ENCODE measurements around the gene NPAS3.

Gene NPAS3

GRCh38 chr14:33492491-33492890 lies 553.8 kb downstream of the NPAS3 start:
- DNase-seq = no peak

- DNase-seq = no peak
Observed at GRCh38 chr14:33493266-33493665, 554.6 kb downstream of the NPAS3 start.

GRCh38 chr14:33493990-33494389 lies 555.3 kb downstream of the NPAS3 start:
- no peak for DNase-seq

GRCh38 chr14:33499687-33500086 lies 561.0 kb downstream of the NPAS3 start:
- DNase-seq = no peak

GRCh38 chr14:33504246-33505099 lies 565.8 kb downstream of the NPAS3 start:
- DNase-seq = no peak

- DNase-seq = no peak
Observed at GRCh38 chr14:33505266-33505962, 566.7 kb downstream of the NPAS3 start.

GRCh38 chr14:33505963-33506329 lies 567.3 kb downstream of the NPAS3 start:
- no peak for DNase-seq

- DNase-seq = no peak
Observed at GRCh38 chr14:33508126-33509062, 569.7 kb downstream of the NPAS3 start.

GRCh38 chr14:33509454-33509853 lies 570.8 kb downstream of the NPAS3 start:
- no peak for DNase-seq

GRCh38 chr14:33510063-33510481 lies 571.4 kb downstream of the NPAS3 start:
- no peak for DNase-seq

GRCh38 chr14:33510991-33511390 lies 572.3 kb downstream of the NPAS3 start:
- no peak for DNase-seq

GRCh38 chr14:33511851-33512640 lies 573.4 kb downstream of the NPAS3 start:
- no peak for DNase-seq

- no peak for DNase-seq
Observed at GRCh38 chr14:33515441-33515840, 576.8 kb downstream of the NPAS3 start.

- DNase-seq = no peak
Observed at GRCh38 chr14:33515899-33516298, 577.2 kb downstream of the NPAS3 start.

GRCh38 chr14:33516898-33517436 lies 578.3 kb downstream of the NPAS3 start:
- no peak for DNase-seq

- DNase-seq = no peak
Observed at GRCh38 chr14:33521192-33521591, 582.5 kb downstream of the NPAS3 start.

- DNase-seq = no peak
Observed at GRCh38 chr14:33524244-33524643, 585.6 kb downstream of the NPAS3 start.

GRCh38 chr14:33525626-33526025 lies 586.9 kb downstream of the NPAS3 start:
- DNase-seq = no peak

GRCh38 chr14:33527023-33527634 lies 588.5 kb downstream of the NPAS3 start:
- no peak for DNase-seq

- DNase-seq = no peak
Observed at GRCh38 chr14:33528655-33529054, 590.0 kb downstream of the NPAS3 start.
